AML-193 (cell line): ENCODE measurements around the gene NDUFAF5.

Experiments
- DNase-seq, 2 experiments: peaks; one replicate each; lab custom pipeline; 2025; lab: John Stamatoyannopoulos, UW

NDUFAF5 gene

GRCh38 chr20:13822459-13822858, 37.6 kb downstream of the NDUFAF5 start:
- no peak for DNase-seq

- no peak for DNase-seq
Observed at GRCh38 chr20:13824459-13824858, 39.6 kb downstream of the NDUFAF5 start.

GRCh38 chr20:13825465-13825864, 40.6 kb downstream of the NDUFAF5 start:
- no peak for DNase-seq

GRCh38 chr20:13831476-13831875, 46.6 kb downstream of the NDUFAF5 start:
- DNase-seq = no peak

DNA sequence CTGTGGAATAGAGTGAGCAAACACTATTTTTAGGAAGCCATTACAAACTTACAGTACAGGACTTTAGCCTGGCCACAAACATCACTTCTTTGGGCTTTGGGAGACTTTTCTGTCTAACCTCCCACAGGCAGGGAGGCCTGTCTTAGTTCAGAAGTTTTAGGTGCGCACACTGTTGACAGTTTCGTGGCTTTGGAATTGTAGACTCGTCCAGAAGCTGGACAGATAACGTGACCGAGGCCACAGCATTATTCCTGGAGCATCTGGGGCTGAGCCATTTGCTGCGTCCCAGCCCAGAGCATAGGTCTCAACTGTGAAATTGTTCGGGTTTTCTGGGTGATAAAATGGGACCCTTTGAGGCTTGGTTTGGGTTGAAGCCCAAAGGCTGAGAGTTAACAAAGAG, 53.8 kb downstream of the NDUFAF5 start:
- no peak for DNase-seq

DNA sequence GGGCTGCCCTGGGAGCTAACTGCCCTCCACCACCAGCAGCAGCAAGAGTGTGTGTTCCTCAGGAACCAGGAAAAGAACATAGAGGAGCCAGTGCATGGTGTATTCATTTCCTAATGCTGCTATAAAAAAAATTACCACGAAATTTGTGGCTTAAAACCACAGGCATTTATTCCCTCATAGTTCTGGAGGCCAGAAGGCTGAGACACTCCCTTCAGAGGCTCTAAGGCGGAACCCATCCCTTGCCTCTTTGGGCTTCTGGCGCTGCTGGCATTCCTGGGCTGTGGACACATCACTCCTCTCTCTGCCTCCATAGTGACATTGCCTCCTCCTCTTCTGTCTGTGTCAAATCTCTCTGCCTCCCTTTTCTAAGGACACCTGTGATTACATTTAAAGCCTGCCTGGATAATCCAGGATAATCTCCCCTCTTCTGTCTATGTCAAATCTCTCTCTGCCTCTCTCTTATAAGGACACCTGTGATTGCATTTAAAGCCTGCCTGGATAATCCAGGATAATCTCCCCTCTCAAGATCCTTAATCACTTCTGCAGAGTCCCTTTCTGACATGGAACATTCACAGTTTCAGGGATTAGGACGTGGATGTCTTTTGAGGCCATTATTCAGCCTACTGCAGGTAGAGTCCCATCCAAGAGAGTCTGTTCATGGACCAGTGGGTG, 54.7 kb downstream of the NDUFAF5 start:
- DNase-seq = no peak

GRCh38 chr20:13840093-13840465, 55.3 kb downstream of the NDUFAF5 start:
- no peak for DNase-seq

- no peak for DNase-seq
Observed at GRCh38 chr20:13841206-13841605, 56.4 kb downstream of the NDUFAF5 start.

DNA sequence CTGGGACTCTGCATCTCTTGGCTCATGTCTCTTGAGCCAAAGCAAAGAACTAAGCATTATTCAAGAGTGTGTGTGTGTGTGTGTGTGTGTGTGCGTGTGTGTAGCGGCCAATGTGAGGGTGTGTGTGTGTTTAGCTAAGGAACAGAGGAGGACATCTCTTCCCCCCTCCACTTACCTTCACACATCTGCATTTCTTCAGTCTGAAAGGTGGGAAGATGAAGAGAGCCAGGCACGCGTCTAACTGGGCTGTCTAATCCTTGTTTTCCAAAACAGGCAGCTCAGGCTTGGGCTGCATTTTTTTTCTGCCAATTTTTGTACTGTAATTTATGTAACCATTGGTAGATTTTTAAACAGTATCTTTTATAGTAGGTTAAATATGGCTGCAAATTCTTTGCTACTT, 59.5 kb downstream of the NDUFAF5 start:
- no peak for DNase-seq

DNA sequence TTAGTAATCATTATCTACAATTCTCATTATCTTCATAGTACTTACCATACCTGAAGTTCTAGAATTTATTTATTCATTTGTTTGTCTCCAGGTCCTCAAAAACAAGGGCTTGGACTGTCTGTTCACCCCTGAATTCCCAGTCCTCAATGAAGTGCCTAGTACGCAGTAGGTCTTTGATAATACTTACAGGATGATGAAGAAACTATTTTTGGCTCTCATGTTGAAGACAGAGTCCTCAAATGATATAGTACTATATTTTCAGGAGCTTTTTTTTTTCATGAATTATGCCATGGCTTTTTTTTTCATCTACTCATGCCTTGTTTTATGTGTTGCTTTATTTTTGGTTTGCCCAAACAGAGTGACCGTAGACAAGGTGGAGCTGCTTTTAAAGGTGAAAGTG, 66.5 kb downstream of the NDUFAF5 start:
- DNase-seq = no peak

DNA sequence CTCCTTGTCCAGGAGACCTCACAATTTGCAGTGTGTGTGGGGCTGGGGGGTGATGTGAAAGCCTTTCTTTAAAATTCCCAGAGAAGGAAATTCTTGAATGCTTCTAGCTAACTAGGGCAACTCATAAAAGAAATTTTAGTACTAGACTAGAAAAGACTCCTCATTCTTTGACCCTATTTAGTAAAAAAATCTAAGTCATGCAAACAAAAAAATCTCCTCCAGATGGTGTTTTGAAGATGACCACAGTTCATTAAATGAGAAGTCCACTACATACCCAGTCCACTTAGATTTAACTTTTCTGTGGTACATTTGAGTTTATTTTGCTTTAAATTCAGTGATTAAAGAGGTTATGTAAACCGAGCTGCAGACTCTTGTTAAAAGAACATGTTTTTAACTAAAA, 67.5 kb downstream of the NDUFAF5 start:
- no peak for DNase-seq

DNA sequence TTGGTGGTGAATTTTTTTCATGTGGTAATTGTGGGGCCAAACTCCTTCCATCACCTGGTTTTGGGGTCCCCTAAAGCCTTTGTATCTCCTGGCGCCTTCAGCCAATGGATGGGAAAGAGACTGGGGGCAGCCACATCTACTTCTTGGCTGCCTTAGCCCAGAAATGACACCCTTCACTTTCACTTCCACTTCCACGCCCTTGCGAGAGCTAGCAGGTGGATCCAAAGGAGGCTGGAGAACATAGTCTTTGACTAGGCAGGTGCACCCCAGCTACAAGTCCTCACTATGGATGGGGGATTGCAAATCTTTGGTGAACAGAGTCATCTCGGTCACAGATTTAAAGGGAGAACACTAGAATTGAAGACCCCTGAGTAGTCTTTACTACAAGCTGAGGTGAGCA, 70.8 kb downstream of the NDUFAF5 start:
- no peak for DNase-seq

- DNase-seq = no peak
Observed at GRCh38 chr20:13856354-13856753, 71.5 kb downstream of the NDUFAF5 start.

DNA sequence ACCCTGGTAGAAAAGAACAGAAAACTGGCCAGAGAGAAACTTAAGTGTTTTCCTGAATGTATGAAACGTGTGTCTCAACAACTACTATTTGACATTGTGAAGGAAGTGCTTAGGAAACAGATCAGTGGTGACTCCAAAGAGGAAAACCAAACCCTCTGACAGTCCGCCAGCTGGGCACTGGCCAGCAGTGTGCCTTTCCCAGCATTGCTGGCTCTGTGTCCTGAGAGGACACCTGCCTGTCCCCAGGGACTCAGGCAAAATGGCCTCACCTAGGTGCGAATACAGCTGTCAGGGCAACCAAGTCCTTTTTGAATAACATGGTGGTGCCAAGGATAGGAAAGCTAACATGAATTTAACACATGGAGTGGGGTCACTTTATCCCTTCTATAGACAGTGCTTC, 72.5 kb downstream of the NDUFAF5 start:
- no peak for DNase-seq

GRCh38 chr20:13857961-13858360, 73.1 kb downstream of the NDUFAF5 start:
- no peak for DNase-seq

- no peak for DNase-seq
Observed at GRCh38 chr20:13858439-13858838, 73.6 kb downstream of the NDUFAF5 start.

DNA sequence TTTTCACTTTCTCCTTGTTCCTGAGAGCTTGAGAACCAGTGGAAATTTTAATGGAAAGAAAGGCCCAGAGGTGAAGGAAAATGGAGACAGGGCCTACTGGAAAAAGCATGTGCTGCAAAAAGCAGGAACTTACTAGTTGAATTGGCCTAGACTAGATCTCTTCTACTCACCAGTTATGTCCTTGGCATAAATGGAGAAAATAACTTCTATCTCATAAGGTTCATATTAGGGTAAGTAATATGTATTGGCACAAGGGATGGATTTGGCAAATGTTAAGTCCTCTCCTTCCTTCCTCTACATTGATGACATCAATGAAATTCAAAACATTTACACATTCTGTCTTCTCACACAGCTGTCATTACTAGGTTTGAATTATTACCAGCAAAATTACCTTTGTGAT, 74.0 kb downstream of the NDUFAF5 start:
- DNase-seq = no peak

DNA sequence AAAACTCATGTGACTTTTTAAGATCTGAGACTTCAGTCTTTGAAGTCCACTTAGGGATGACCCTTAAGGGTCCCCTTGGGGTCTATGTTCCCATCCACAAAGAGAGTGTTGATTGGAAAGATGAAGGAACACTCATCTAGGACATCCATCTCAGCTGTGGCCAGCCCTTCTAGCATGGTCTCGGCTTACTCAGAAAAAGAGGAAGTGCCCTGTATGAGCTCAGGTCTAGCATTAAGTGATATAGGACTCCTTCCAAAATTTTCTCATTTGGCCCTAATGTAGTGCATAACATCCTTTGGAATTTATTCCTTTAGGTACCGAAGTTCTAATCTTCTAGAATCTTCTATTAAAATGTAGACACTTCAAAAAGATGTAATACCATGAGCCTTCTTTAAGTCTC, 77.4 kb downstream of the NDUFAF5 start:
- DNase-seq = no peak

- DNase-seq = no peak
Observed at GRCh38 chr20:13863244-13863643, 78.4 kb downstream of the NDUFAF5 start.

DNA sequence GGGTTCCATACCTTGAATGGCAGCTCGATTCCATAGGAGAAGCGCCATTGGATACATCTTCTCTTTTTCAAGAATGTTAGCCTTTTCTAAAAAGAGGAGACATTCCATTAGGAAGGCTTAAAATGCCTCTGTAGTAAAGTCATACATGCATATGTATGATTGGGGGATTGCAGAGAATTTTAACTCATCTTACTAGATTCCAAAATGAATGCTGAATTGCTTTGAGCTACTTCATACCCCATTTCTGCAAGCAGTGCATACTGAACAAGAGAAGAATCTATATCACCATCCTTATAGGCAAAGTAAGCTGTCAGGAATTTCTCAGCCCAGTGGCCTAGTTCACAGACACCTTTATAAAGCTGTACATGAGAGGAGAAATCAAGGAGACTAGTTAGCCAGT, 80.3 kb downstream of the NDUFAF5 start:
- no peak for DNase-seq

GRCh38 chr20:13865791-13866351, 81.0 kb downstream of the NDUFAF5 start:
- no peak for DNase-seq

- DNase-seq = peak; percentile 2 to 35
Observed at GRCh38 chr20:13868331-13868730, 83.5 kb downstream of the NDUFAF5 start.

DNA sequence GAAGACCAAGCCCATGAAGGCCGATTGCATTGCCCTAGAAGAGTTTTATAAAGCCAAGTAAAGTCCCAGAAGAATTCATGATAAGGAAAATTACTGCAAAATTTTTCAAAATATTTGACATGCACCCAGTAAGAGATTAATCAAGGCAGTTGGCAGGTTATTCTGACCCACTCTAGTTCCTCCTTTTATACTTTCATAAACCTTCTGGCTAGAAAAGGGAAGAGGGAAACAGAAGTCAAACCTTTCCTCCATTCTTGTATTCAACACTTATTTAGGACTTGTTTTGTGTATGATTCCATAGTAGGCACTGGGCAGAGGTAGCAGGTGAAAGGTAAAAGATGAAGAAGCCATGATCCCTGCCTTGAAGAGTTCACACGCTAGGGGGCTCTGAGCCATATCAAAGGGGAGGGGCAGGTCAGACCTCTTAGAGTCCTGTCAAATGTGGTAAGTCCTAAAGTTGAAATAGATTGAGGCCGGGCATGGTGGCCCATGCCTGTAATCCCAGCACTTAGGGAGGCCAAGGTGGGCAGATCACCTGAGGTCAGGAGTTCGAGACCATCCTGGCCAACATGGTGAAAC, 85.4 kb downstream of the NDUFAF5 start:
- DNase-seq = no peak
